Uterus (tissue), 2 donors: ENCODE results near the gene ARPP21.

Source experiments
- CTCF ChIP-seq, 4 experiments: fragments of 200-600 bp in 2 of 4; fragments of 450-650 bp in 2 of 4; sonication (generic) in 2 of 4; IDR thresholded peaks; one replicate each; pipeline ENCODE4 v1.5.1; 2016 to 2019; ENCODE audit warnings: antibody characterized with exemption in 4 of 4, mild to moderate bottlenecking in 2 of 4, moderate library complexity in 1 of 4
- POLR2A ChIP-seq, 2 donors: fragments of 450-650 bp; IDR thresholded peaks; one replicate each; pipeline ENCODE4 v1.6.1; 2016; ENCODE audit warnings: antibody characterized with exemption in 2 of 2, mild to moderate bottlenecking in 1 of 2, moderate library complexity in 1 of 2

GRCh38 chr3:35671483-35671882 lies 32.2 kb downstream of the ARPP21 start:
- TF ChIP-seq POLR2A (IDR thresholded peaks at IDR 0.05) (no peak), CTCF (IDR thresholded peaks at IDR 0.05) (no peak)
